Endothelial cell of umbilical vein (primary cell): ENCODE results near the gene MPPE1. TPM values are rescaled to one million over a fixed set of nuclear protein-coding genes. Genes with fewer than 3 reads are reported as not detected.

Experiments
- Bru-seq: library from RNA; stranded (reverse); fragments of 400-500 nt; gene quantifications from one replicate; lab custom pipeline; 2021; lab: Mats Ljungman, UMichigan
- BruChase-seq, 2 experiments: library from RNA; stranded (reverse); fragments of 400-500 nt; gene quantifications; one replicate each; lab custom pipeline; 2021; lab: Mats Ljungman, UMichigan
- BruUV-seq: library from RNA; stranded (reverse); fragments of 400-500 nt; replicated peaks from 2 replicates; lab custom pipeline; 2021; lab: Mats Ljungman, UMichigan
- CTCF ChIA-PET: fragments of 300-600, 350-600 bp; sonication (Branson Sonifier 250); formaldehyde crosslinking; loops from one replicate; lab custom pipeline; 2021; ENCODE audit warnings: antibody characterized with exemption, inconsistent platforms; lab: Charles Lee
- POLR2A ChIA-PET: fragments of 300-600, 350-600 bp; sonication (Branson Sonifier 250); formaldehyde crosslinking; loops from one replicate; lab custom pipeline; 2021; ENCODE audit warnings: antibody characterized with exemption, inconsistent platforms; lab: Charles Lee
- DNase-seq: peaks from one replicate; pipeline ENCODE4 v3.0.0-alpha.2; 2011; ENCODE audit warnings: low read depth, low spot score
- FAIRE-seq: peaks from 2 replicates; lab custom pipeline; 2011; peaks lifted over from hg19 to GRCh38; lab: Jason Lieb, UNC
- H2AFZ ChIP-seq: 2 replicates; pipeline ENCODE4 v1.6.0; 2012; ENCODE audit warnings: low read depth, low read length, control low read depth, inconsistent platforms
- H3K27ac ChIP-seq: 2 replicates; pipeline ENCODE4 v1.5.1; 2011; ENCODE audit warnings: low read depth, mild to moderate bottlenecking, control low read depth, low read length, moderate library complexity; ENCODE audit not compliant: insufficient read depth
- H3K27me3 ChIP-seq, 2 experiments: 2 replicates each; pipeline versions ENCODE4 v1.6.0 to v1.6.1; 2011; ENCODE audit warnings: low read length in 2 of 2, mixed read lengths in 1 of 2; ENCODE audit not compliant: control insufficient read depth in 2 of 2, insufficient read depth in 2 of 2
- H3K36me3 ChIP-seq, 2 experiments: 2 replicates in 1 of 2; 3 replicates in 1 of 2; pipeline ENCODE4 v1.5.1; 2011; ENCODE audit warnings: low read length in 2 of 2, mild to moderate bottlenecking in 1 of 2, moderate library complexity in 1 of 2; ENCODE audit not compliant: control insufficient read depth in 2 of 2, insufficient read depth in 2 of 2; ENCODE audit errors: extremely low read depth in 1 of 2
- H3K4me1 ChIP-seq: 3 replicates; pipeline ENCODE4 v1.5.1; 2011; ENCODE audit warnings: mild to moderate bottlenecking, low read length; ENCODE audit not compliant: control insufficient read depth, insufficient read depth; ENCODE audit errors: extremely low read depth
- H3K4me2 ChIP-seq: 2 replicates; pipeline ENCODE4 v1.6.1; 2011; ENCODE audit warnings: low read length, control low read depth, mixed read lengths; ENCODE audit not compliant: insufficient read depth
- H3K4me3 ChIP-seq, 3 experiments: fragments of 200-600 bp in 1 of 3; sonication (generic), shearing (Covaris generic) in 1 of 3; replicated peaks in 1 of 3; 2 replicates each; pipeline ENCODE4 v1.5.1; 2011 to 2016; ENCODE audit warnings: control low read depth in 3 of 3, low read length in 3 of 3, mild to moderate bottlenecking in 2 of 3, inconsistent platforms in 1 of 3, low read depth in 1 of 3, moderate library complexity in 1 of 3; ENCODE audit not compliant: insufficient read depth in 1 of 3
- H3K79me2 ChIP-seq: 2 replicates; pipeline ENCODE4 v1.6.0; 2012; ENCODE audit warnings: low read length, inconsistent platforms; ENCODE audit not compliant: control insufficient read depth, insufficient read depth
- H3K9ac ChIP-seq: replicated peaks from 2 replicates; pipeline ENCODE3; 2011; ENCODE audit warnings: low read length, control low read depth; ENCODE audit not compliant: insufficient read depth; ENCODE audit errors: extremely low read depth
- H3K9me1 ChIP-seq: replicated peaks from 3 replicates; pipeline ENCODE4 v1.6.0; 2011; ENCODE audit warnings: mild to moderate bottlenecking, low read length; ENCODE audit not compliant: control insufficient read depth, insufficient read depth; ENCODE audit errors: extremely low read depth
- H3K9me3 ChIP-seq: replicated peaks from 2 replicates; pipeline ENCODE4 v1.5.1; 2012; ENCODE audit warnings: low read length, inconsistent platforms; ENCODE audit not compliant: control insufficient read depth, insufficient read depth
- H4K20me1 ChIP-seq: replicated peaks from 2 replicates; pipeline ENCODE3; 2011; ENCODE audit warnings: mild to moderate bottlenecking, low read length; ENCODE audit not compliant: control insufficient read depth, insufficient read depth; ENCODE audit errors: extremely low read depth
- EZH2 ChIP-seq: IDR thresholded peaks from 2 replicates; pipeline ENCODE4 v1.6.1; 2012; ENCODE audit warnings: borderline replicate concordance, low read depth, mild to moderate bottlenecking, moderate library complexity, low read length, inconsistent platforms; ENCODE audit not compliant: severe bottlenecking
- FOS ChIP-seq: IDR thresholded peaks from 2 replicates; pipeline ENCODE4 v1.6.1; 2011; ENCODE audit warnings: mild to moderate bottlenecking, low read length, moderate library complexity, borderline replicate concordance; ENCODE audit not compliant: insufficient read depth
- GATA2 ChIP-seq: IDR thresholded peaks from 2 replicates; pipeline ENCODE4 v1.7.0; 2011; ENCODE audit warnings: low read depth, mild to moderate bottlenecking, moderate library complexity, mixed read lengths, low read length; ENCODE audit not compliant: insufficient read length, insufficient read depth
- JUN ChIP-seq: IDR thresholded peaks from 2 replicates; pipeline ENCODE4 v1.6.1; 2011; ENCODE audit warnings: borderline replicate concordance, low read depth; ENCODE audit not compliant: insufficient read length, insufficient read depth
- MYC ChIP-seq: IDR thresholded peaks from one replicate; pipeline ENCODE4 v1.6.1; 2011; ENCODE audit warnings: mild to moderate bottlenecking, low read depth, low read length
- POLR2A ChIP-seq: IDR thresholded peaks from 2 replicates; pipeline ENCODE4 v1.6.1; 2012; ENCODE audit warnings: low read depth, mild to moderate bottlenecking, control low read depth, low read length
- POLR2AphosphoS5 ChIP-seq: IDR thresholded peaks from 2 replicates; pipeline ENCODE4 v1.6.1; 2012; ENCODE audit warnings: low read depth, mild to moderate bottlenecking, control low read depth, low read length, moderate library complexity; ENCODE audit not compliant: insufficient read depth
- dilution Hi-C: fragments of 300-500 bp; cut with MboI; formaldehyde crosslinking; loops from one replicate; pipeline ENCODE4 v1.15.0; 2019; ENCODE audit warnings: low sequenced_read_pairs; ENCODE audit not compliant: extremely low pct_ligation_motif_present
- intact Hi-C: fragments of 100-400 bp; cut with micrococcal nuclease; formaldehyde crosslinking; loops from one replicate; pipeline ENCODE4 v1.10.0; 2022
- long read RNA-seq: library from polyadenylated mRNA; stranded (forward); transcript quantifications from one replicate; pipeline ENCODE4 v2.0.0, GENCODE V29; 2021
- polyA minus RNA-seq, 3 experiments: library from RNA; depleted of rRNA, polyadenylated mRNA; stranded (reverse); fragments of >200 nt; gene quantifications; 1 replicate in 1 of 3; 2 replicates in 2 of 3; pipeline ENCODE4 v1.2.3, GENCODE V29; 2011
- polyA plus RNA-seq, 4 experiments: library from polyadenylated mRNA; depleted of rRNA in 3 of 4; stranded (reverse) in 3 of 4; unstranded in 1 of 4; fragments of >200 nt; gene quantifications; 2 replicates each; pipeline versions ENCODE4 v1.2.1 to v1.2.3, GENCODE V29; 2011 to 2012; ENCODE audit warnings: missing spikeins in 1 of 4
- total RNA-seq: library from RNA; stranded (reverse); gene quantifications from 2 replicates; pipeline ENCODE4 v1.2.3, GENCODE V29; 2021
- TF ChIP-seq, protein P1 (sequence below), 2 donors: IDR thresholded peaks; 1 replicate in 1 of 2; 2 replicates in 1 of 2; pipeline ENCODE4 v1.5.1; 2011; ENCODE audit warnings: low read length in 2 of 2, mild to moderate bottlenecking in 2 of 2, moderate library complexity in 2 of 2, control low read depth in 1 of 2, inconsistent platforms in 1 of 2, low read depth in 1 of 2; ENCODE audit not compliant: insufficient read depth in 1 of 2; ENCODE audit errors: extremely low read depth in 1 of 2
- TF ChIP-seq, protein P2 (sequence below): IDR thresholded peaks from 2 replicates; pipeline ENCODE4 v1.6.1; 2011; ENCODE audit not compliant: insufficient read depth, insufficient read length

Gene MPPE1, protein sequence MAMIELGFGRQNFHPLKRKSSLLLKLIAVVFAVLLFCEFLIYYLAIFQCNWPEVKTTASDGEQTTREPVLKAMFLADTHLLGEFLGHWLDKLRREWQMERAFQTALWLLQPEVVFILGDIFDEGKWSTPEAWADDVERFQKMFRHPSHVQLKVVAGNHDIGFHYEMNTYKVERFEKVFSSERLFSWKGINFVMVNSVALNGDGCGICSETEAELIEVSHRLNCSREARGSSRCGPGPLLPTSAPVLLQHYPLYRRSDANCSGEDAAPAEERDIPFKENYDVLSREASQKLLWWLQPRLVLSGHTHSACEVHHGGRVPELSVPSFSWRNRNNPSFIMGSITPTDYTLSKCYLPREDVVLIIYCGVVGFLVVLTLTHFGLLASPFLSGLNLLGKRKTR
- 28.8 and 30.6 TPM in 2 replicates for total RNA-seq
- polyA plus RNA-seq = 13.4 and 15.2 TPM in 2 replicates
- 11.6 and 12.4 TPM in 2 replicates for polyA plus RNA-seq (2011; cell fraction: cytosol; rRNA removed)
- polyA plus RNA-seq (2011; cell fraction: nucleus; rRNA removed) = 42.3 and 43.2 TPM in 2 replicates
- polyA plus RNA-seq (2012) = 12.1 and 20.8 TPM in 2 replicates
- polyA minus RNA-seq = 18.4 and 26.6 TPM in 2 replicates
- 9.5 TPM for polyA minus RNA-seq (2011; cell fraction: cytosol; rRNA and poly(A)+ RNA removed)
- 17.7 and 23.9 TPM in 2 replicates for polyA minus RNA-seq (2011; cell fraction: nucleus; rRNA and poly(A)+ RNA removed)
- Bru-seq, nascent RNA = percentile 58 among the genes with signal in this experiment
- BruChase-seq, experiment 1, labeled RNA remaining after a 6-hour chase = percentile 57 among the genes with signal in this experiment
- BruChase-seq, experiment 2, labeled RNA remaining after a 2-hour chase = percentile 61 among the genes with signal in this experiment
- long read RNA-seq, full-length matches to known transcripts = 23 of 48 reads
- long read RNA-seq, partial matches to known transcripts = 3 of 48 reads
- long read RNA-seq, other reads (novel, unspliced or antisense) = 22 of 48 reads

DNA sequence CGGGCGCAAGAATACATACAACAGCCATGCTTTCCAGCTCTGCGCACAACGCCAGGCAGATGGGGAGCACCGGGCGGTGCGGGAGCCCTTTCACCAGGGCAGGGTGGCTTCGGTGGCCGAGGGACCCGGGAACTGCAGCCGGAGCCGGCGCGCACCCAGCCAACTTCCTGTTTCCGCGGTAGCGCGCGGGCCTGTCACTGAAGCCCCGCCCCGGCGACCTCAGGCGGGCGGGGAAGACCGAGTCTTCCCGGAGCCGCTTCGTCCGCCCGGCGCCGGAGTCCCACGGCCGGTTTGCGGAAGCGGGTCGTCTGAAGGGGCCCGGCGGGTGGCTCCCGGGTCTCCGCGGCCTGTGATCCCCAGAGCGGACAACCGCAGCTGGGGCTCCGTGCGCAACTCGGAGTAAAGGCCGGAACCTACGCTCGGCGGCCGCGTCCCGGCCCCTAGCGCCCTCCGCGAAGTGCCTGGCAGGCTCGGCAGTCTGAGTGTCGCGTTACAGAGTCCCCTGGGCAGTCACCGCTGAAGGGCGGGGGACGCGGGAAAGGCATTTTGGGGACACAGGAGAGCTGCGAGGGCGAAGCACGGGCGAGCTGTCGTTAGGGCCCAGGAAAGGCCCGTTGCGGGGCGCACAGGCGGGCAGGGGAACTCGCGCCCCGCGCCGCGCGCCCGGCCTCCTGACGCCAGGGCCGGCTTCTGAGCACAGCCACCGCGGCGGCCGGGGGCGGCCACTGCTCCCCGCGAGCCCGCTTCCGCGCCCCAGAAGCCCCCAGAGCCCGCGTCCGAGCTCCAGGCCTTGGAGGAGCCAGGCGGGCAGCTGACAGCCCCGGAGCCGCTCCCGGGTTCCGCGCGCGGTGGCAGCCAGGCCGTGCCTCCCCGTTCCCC, at the start of gene MPPE1:
Gene MPPE1, minus strand, starts transcription at position 136 of the 879 bp plus-strand sequence. CDS start 11,053 bp downstream, outside the sequence.
- Histone ChIP-seq H3K27me3 (no peaks in the 10 kb centered on the region), H3K4me3 (peak within 1 kb of the TSS; percentile 76 to 97 (median 93)), H3K79me2 (no peaks in the 10 kb centered on the region), H3K9me3 (no peaks in the 10 kb centered on the region), H2AFZ (peak within 1 kb of the TSS; percentile 98), H3K4me1 (peaks cover 9% of the 10 kb centered on the region), H3K36me3 (peaks cover 2% of the 10 kb centered on the region in 2 experiments), H4K20me1 (no peaks in the 10 kb centered on the region), H3K4me2 (peak within 1 kb of the TSS; percentile 97), H3K9ac (peak within 1 kb of the TSS; percentile 97), H3K27ac (peak within 1 kb of the TSS; percentile 93), H3K9me1 (no peaks in the 10 kb centered on the region)
- TF ChIP-seq JUN (no peak), POLR2AphosphoS5 (peak; percentile 86), POLR2A (no peak), FOS (no peak), EZH2 (no peak), GATA2 (no peak), MYC (no peak)
- TF ChIP-seq, protein P1, sequence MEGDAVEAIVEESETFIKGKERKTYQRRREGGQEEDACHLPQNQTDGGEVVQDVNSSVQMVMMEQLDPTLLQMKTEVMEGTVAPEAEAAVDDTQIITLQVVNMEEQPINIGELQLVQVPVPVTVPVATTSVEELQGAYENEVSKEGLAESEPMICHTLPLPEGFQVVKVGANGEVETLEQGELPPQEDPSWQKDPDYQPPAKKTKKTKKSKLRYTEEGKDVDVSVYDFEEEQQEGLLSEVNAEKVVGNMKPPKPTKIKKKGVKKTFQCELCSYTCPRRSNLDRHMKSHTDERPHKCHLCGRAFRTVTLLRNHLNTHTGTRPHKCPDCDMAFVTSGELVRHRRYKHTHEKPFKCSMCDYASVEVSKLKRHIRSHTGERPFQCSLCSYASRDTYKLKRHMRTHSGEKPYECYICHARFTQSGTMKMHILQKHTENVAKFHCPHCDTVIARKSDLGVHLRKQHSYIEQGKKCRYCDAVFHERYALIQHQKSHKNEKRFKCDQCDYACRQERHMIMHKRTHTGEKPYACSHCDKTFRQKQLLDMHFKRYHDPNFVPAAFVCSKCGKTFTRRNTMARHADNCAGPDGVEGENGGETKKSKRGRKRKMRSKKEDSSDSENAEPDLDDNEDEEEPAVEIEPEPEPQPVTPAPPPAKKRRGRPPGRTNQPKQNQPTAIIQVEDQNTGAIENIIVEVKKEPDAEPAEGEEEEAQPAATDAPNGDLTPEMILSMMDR (IDR thresholded peaks at IDR 0.05; ENCODE audit: extremely low read depth in 1 of 2, insufficient read depth in 1 of 2, low read depth in 1 of 2, low read length in 2 of 2) = no peak
- TF ChIP-seq, protein P2, sequence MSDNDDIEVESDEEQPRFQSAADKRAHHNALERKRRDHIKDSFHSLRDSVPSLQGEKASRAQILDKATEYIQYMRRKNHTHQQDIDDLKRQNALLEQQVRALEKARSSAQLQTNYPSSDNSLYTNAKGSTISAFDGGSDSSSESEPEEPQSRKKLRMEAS = no peak
- TSS peak; percentile 73 for BruUV-seq
- dilution Hi-C loops = no loop called here
- FAIRE-seq (peak; percentile 77), DNase-seq (peak; percentile 77)
- POLR2A ChIA-PET = no interaction called here
- CTCF ChIA-PET = interaction anchor here (1.0 kb wide), 1 partner anchor 175 kb away, joined by 4 read pairs; no protein-coding TSS in a partner anchor
- intact Hi-C loops = loop anchor here (1.0 to 2.0 kb wide), 5 partner anchors 38 to 73 kb away; partner anchors contain the start of genes CHMP1B and IMPA2
